ENCODE data around the gene OR10K1. TPM values are rescaled to one million over a fixed set of nuclear protein-coding genes. Genes with fewer than 3 reads are reported as not detected.

Gene OR10K1
- total RNA-seq, 2 donors from 2014 or later = not detected

DNA sequence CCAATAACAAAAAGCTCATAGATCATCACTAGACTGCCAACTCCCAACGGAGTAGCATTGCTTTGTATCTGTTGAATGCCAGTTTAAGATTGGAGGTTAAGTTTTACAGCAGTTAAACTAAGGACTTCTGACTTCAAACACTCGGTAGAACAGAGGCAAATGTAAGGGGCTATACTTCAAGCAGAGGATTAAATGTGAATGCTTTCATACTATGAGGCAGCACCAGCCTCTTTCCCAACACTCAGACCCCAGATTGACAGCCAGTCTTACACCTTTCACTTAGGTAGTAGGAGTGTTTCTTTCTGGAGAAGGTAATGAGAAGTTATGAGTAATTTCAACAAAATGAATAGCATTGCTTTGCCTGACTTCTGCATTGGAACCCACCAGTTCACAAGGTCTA, 33.2 kb downstream of the OR10K1 start:
- H3K4me1 Mint-ChIP-seq = no peaks in the 10 kb centered on the region
- Histone ChIP-seq H3K4me3 (ENCODE audit: low read length) (no peak overlapping the region), H3K4me1 (ENCODE audit: control insufficient read depth, insufficient read depth, low read length) (no peaks in the 10 kb centered on the region), H3K9ac (ENCODE audit: extremely low read depth, low read length, poor library complexity, severe bottlenecking) (no peak overlapping the region), H3K36me3 (ENCODE audit: control insufficient read depth, insufficient read depth, low read length) (no peaks in the 10 kb centered on the region), H3K9me3 (ENCODE audit: control insufficient read depth, low read length) (no peaks in the 10 kb centered on the region), H3K27me3 (ENCODE audit: control insufficient read depth, insufficient read depth, low read length, poor library complexity, severe bottlenecking) (no peaks in the 10 kb centered on the region), H3K27ac (ENCODE audit: low read depth, low read length) (no peak overlapping the region)
- TF ChIP-seq, protein P1, sequence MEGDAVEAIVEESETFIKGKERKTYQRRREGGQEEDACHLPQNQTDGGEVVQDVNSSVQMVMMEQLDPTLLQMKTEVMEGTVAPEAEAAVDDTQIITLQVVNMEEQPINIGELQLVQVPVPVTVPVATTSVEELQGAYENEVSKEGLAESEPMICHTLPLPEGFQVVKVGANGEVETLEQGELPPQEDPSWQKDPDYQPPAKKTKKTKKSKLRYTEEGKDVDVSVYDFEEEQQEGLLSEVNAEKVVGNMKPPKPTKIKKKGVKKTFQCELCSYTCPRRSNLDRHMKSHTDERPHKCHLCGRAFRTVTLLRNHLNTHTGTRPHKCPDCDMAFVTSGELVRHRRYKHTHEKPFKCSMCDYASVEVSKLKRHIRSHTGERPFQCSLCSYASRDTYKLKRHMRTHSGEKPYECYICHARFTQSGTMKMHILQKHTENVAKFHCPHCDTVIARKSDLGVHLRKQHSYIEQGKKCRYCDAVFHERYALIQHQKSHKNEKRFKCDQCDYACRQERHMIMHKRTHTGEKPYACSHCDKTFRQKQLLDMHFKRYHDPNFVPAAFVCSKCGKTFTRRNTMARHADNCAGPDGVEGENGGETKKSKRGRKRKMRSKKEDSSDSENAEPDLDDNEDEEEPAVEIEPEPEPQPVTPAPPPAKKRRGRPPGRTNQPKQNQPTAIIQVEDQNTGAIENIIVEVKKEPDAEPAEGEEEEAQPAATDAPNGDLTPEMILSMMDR (conservative IDR thresholded peaks at IDR 0.05) = no peak
- WGBS, 2 experiments (ENCODE audit: insufficient coverage in 1 of 2, insufficient read length in 1 of 2) = 0% methylated on average over 2 of the region's 2 CpGs; no CpG with 5 or more reads in 1 of the 2 experiments
- no peaks in the 10 kb centered on the region for H3K9me3 Mint-ChIP-seq
- no peak overlapping the region for H3K4me3 Mint-ChIP-seq
- H3K27me3 Mint-ChIP-seq (ENCODE audit: insufficient read depth) = no peaks in the 10 kb centered on the region
- H3K27ac Mint-ChIP-seq = no peak overlapping the region
- H3K36me3 Mint-ChIP-seq (ENCODE audit: low read depth) = no peaks in the 10 kb centered on the region
- DNase-seq = no peak

DNA sequence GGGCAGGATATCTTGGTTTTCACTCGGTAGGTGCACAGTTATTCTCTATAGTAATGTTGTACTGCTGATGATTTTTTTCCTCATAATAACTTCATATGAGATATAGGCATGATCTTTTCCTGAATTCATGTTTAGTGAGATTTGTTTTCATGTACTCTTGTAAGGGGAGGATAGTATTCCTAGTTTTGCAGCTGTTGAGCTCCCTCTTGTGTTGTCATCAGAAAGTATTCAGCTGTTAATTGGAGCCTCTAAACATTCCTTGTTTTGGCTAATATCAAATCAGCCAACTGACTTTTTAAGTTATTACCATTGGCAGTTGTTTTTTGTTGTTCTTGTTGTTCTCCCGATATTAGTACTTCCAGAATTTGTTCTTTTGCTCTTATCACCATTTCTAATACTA, 34.7 kb downstream of the OR10K1 start:
- Mint-ChIP-seq H3K4me3 (no peak overlapping the region), H3K9me3 (peaks cover under 1% of the 10 kb centered on the region), H3K4me1 (no peaks in the 10 kb centered on the region), H3K36me3 (ENCODE audit: low read depth) (no peaks in the 10 kb centered on the region), H3K27ac (no peak overlapping the region), H3K27me3 (ENCODE audit: insufficient read depth) (no peaks in the 10 kb centered on the region)
- Histone ChIP-seq H3K9me3 (ENCODE audit: control insufficient read depth, low read length) (no peaks in the 10 kb centered on the region), H3K4me3 (ENCODE audit: low read length) (no peak overlapping the region), H3K36me3 (ENCODE audit: control insufficient read depth, insufficient read depth, low read length) (no peaks in the 10 kb centered on the region), H3K4me1 (ENCODE audit: control insufficient read depth, insufficient read depth, low read length) (no peaks in the 10 kb centered on the region), H3K27ac (ENCODE audit: low read depth, low read length) (no peak overlapping the region), H3K27me3 (ENCODE audit: control insufficient read depth, insufficient read depth, low read length, poor library complexity, severe bottlenecking) (no peaks in the 10 kb centered on the region), H3K9ac (ENCODE audit: extremely low read depth, low read length, poor library complexity, severe bottlenecking) (no peak overlapping the region)
- DNase-seq = no peak
- WGBS, 2 experiments (ENCODE audit: insufficient coverage in 1 of 2, insufficient read length in 1 of 2) = no CpG with 5 or more reads among the region's 2 CpGs
- TF ChIP-seq, protein P1 (conservative IDR thresholded peaks at IDR 0.05) = peak; percentile 78

DNA sequence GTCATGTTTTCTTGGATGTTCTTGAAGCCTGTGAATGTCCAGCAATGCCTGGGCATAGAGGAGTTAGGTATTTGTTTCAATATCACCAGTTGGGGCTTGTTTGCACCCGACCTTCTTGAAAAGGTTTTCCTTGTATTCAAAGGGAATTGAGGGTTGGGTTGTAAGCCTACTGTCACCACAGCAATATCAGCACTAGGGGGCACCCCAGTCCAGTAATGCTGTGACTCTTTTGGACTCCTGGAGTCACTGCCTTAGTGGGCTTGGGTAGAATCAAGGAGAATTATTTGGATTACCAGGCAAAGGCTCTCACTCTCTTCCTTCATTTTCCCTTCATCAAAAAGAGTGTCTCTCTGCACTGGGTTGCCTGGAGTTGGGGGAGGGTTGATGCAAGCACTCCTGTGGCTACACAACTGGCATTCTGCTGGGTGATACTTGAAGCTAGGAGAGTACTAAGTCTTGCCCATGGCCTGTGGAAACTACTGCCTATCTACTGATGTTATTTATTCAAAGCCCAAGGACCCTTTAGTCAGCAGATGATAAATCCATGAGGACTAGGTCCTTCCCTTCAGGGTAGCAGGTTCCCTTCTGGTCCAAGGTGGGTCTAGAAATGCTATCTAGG, 44.8 kb downstream of the OR10K1 start:
- DNase-seq = peak; percentile 93
- TF ChIP-seq, protein P1 (conservative IDR thresholded peaks at IDR 0.05) = peak; percentile 93
- H3K27ac Mint-ChIP-seq = no peak overlapping the region

More for the DNA sequence above, 44.8 kb downstream of the OR10K1 start:
- H3K36me3 Mint-ChIP-seq (ENCODE audit: low read depth) = no peaks in the 10 kb centered on the region
- Histone ChIP-seq H3K9me3 (ENCODE audit: control insufficient read depth, low read length) (no peaks in the 10 kb centered on the region), H3K4me1 (ENCODE audit: control insufficient read depth, insufficient read depth, low read length) (no peaks in the 10 kb centered on the region), H3K27ac (ENCODE audit: low read depth, low read length) (no peak overlapping the region), H3K9ac (ENCODE audit: extremely low read depth, low read length, poor library complexity, severe bottlenecking) (no peak overlapping the region), H3K36me3 (ENCODE audit: control insufficient read depth, insufficient read depth, low read length) (no peaks in the 10 kb centered on the region), H3K27me3 (ENCODE audit: control insufficient read depth, insufficient read depth, low read length, poor library complexity, severe bottlenecking) (peaks cover 6% of the 10 kb centered on the region), H3K4me3 (ENCODE audit: low read length) (no peak overlapping the region)
- H3K27me3 Mint-ChIP-seq (ENCODE audit: insufficient read depth) = peaks cover 16% of the 10 kb centered on the region
- H3K9me3 Mint-ChIP-seq = peaks cover 10% of the 10 kb centered on the region
- H3K4me3 Mint-ChIP-seq = no peak overlapping the region
- peaks cover 9% of the 10 kb centered on the region for H3K4me1 Mint-ChIP-seq
- 38% methylated on average over 1 of the region's 1 CpG; no CpG with 5 or more reads in 1 of the 2 experiments for WGBS, 2 experiments (ENCODE audit: insufficient coverage in 1 of 2, insufficient read length in 1 of 2)

All from endodermal cell (in vitro differentiated cells).